GM12878 (cell line): Measurements from ENCODE around the gene MORC1. TPM values are rescaled to one million over a fixed set of nuclear protein-coding genes. Genes with fewer than 3 reads are reported as not detected.

ENCODE experiments used
- ATAC-seq: fragments of 200-7000 bp; cut with Tn5 transposase; 3 replicates; pipeline ENCODE4 v1.9.1; 2020; ENCODE audit warnings: mild to moderate bottlenecking, moderate library complexity
- BruUV-seq: library from RNA; stranded (reverse); fragments of 400-500 nt; replicated peaks from 2 replicates; lab custom pipeline; 2021; lab: Mats Ljungman, UMichigan
- CTCF ChIA-PET: fragments of 300-600 bp; sonication (Branson Sonifier 250); formaldehyde crosslinking; extraction: SDS; loops from one replicate; lab custom pipeline; 2021; ENCODE audit warnings: inconsistent platforms; lab: Yijun Ruan, JAX
- POLR2A ChIA-PET: fragments of 350-600 bp; formaldehyde crosslinking; extraction: SDS; loops from one replicate; lab custom pipeline; 2021; ENCODE audit warnings: inconsistent platforms; lab: Charles Lee
- RAD21 ChIA-PET: fragments of 300-600 bp; sonication (Branson Sonifier 250); formaldehyde crosslinking; loops from one replicate; lab custom pipeline; 2023; ENCODE audit warnings: antibody characterized with exemption; ENCODE audit not compliant: unreplicated experiment; lab: Charles Lee
- SMC1A ChIA-PET: fragments of 300-600 bp; sonication (Branson Sonifier 250); formaldehyde crosslinking; loops from one replicate; lab custom pipeline; 2023; ENCODE audit not compliant: unreplicated experiment, uncharacterized antibody; lab: Charles Lee
- DNase-seq: peaks from one replicate; pipeline ENCODE4 v3.0.0-alpha.2; 2011; ENCODE audit warnings: low read depth, low spot score
- FAIRE-seq: peaks from 3 replicates; lab custom pipeline; 2011; peaks lifted over from hg19 to GRCh38; lab: Jason Lieb, UNC
- H2AFZ ChIP-seq: 2 replicates; pipeline ENCODE4 v1.6.0; 2011; ENCODE audit warnings: low read depth, low read length, control low read depth; ENCODE audit not compliant: control insufficient read depth
- H3K27ac ChIP-seq: 2 replicates; pipeline ENCODE4 v1.5.1; 2011; ENCODE audit warnings: control low read depth; ENCODE audit not compliant: control insufficient read depth, insufficient read depth
- H3K27me3 ChIP-seq, 2 experiments: replicated peaks in 1 of 2; 2 replicates each; pipeline versions ENCODE4 v1.6.0 to v1.6.1; 2011; ENCODE audit warnings: low read length in 1 of 2; ENCODE audit not compliant: control insufficient read depth in 2 of 2, insufficient read depth in 2 of 2
- H3K36me3 ChIP-seq, 2 experiments: 2 replicates each; pipeline ENCODE4 v1.5.1; 2011; ENCODE audit warnings: low read length in 1 of 2; ENCODE audit not compliant: control insufficient read depth in 2 of 2, insufficient read depth in 2 of 2
- H3K4me1 ChIP-seq: 2 replicates; pipeline ENCODE4 v1.6.1; 2011; ENCODE audit warnings: mild to moderate bottlenecking, low read length, moderate library complexity, mixed read lengths; ENCODE audit not compliant: control insufficient read depth, insufficient read depth
- H3K4me2 ChIP-seq: 2 replicates; pipeline ENCODE4 v1.6.0; 2011; ENCODE audit warnings: control low read depth; ENCODE audit not compliant: control insufficient read depth, insufficient read depth
- H3K4me3 ChIP-seq: fragments of 200-600 bp; sonication (generic); 2 replicates; pipeline ENCODE4 v1.5.1; 2016
- H3K79me2 ChIP-seq: 2 replicates; pipeline ENCODE4 v1.6.0; 2011; ENCODE audit warnings: low read length; ENCODE audit not compliant: control insufficient read depth, insufficient read depth
- H3K9ac ChIP-seq: 2 replicates; pipeline ENCODE4 v1.8.0; 2011; ENCODE audit warnings: low read length, control low read depth, mixed read lengths; ENCODE audit not compliant: control insufficient read depth, insufficient read depth
- H3K9me3 ChIP-seq: replicated peaks from 3 replicates; pipeline ENCODE4 v1.5.1; 2011; ENCODE audit warnings: mild to moderate bottlenecking, low read length; ENCODE audit not compliant: control insufficient read depth, insufficient read depth
- H4K20me1 ChIP-seq: 2 replicates; pipeline ENCODE4 v1.6.0; 2011; ENCODE audit not compliant: control insufficient read depth, insufficient read depth
- CTCF ChIP-seq, 3 experiments: IDR thresholded peaks in 2 of 3; conservative IDR thresholded peaks in 1 of 3; 2 replicates each; pipeline ENCODE4 v1.5.1; 2011; ENCODE audit warnings: low read depth in 3 of 3, low read length in 3 of 3, mild to moderate bottlenecking in 3 of 3, control low read depth in 2 of 3, moderate library complexity in 2 of 3, inconsistent platforms in 1 of 3, mixed read lengths in 1 of 3; ENCODE audit not compliant: control insufficient read depth in 2 of 3, insufficient read depth in 1 of 3; ENCODE audit errors: extremely low read depth in 1 of 3
- RAD21 ChIP-seq: IDR thresholded peaks from 2 replicates; pipeline ENCODE4 v1.6.1; 2011; ENCODE audit warnings: mild to moderate bottlenecking, low read depth, low read length, moderate library complexity; ENCODE audit not compliant: insufficient read depth
- RAD51 ChIP-seq: fragments of 450-650 bp; IDR thresholded peaks from 2 replicates; pipeline ENCODE4 v1.6.1; 2016; ENCODE audit warnings: moderate library complexity, mild to moderate bottlenecking, inconsistent platforms
- SMC3 ChIP-seq: IDR thresholded peaks from 2 replicates; pipeline ENCODE4 v1.6.1; 2011; ENCODE audit warnings: low read length, improper control_type of control experiment, borderline replicate concordance
- WGBS: methylation state at CpG from one replicate; pipeline ENCODE4 v1.1.6; 2016; ENCODE audit warnings: low lambda C conversion rate; ENCODE audit not compliant: insufficient replicate concordance, insufficient coverage; ENCODE audit errors: missing lambda C conversion rate; 5-methylcytosine and 5-hydroxymethylcytosine counted together
- in situ Hi-C: fragments of 300-500 bp; cut with MboI; formaldehyde crosslinking; loops from 9 replicates; pipeline ENCODE4 v1.14.3; 2018; ENCODE audit warnings: mixed read lengths
- intact Hi-C: fragments of 100-400 bp; cut with micrococcal nuclease; formaldehyde crosslinking; loops from one replicate; pipeline ENCODE4 v1.14.2; 2022; ENCODE audit not compliant: unreplicated experiment
- polyA plus RNA-seq, 11 experiments: library from polyadenylated mRNA; depleted of rRNA in 4 of 11; unstranded in 6 of 11; stranded (reverse) in 5 of 11; fragments of >200 nt; fragmentation: Nextera tagmentation in 4 of 11; fragmentation: Illumina TruSeq in 1 of 11; extraction: Ambion mirVana in 4 of 11; extraction: Trizol in 1 of 11; gene quantifications; 1 replicate in 1 of 11; 2 replicates in 10 of 11; pipeline versions ENCODE4 v1.2.1 to v1.2.3, GENCODE V29; 2011 to 2016; ENCODE audit warnings: inconsistent platforms in 2 of 11, missing spikeins in 2 of 11, low read depth in 1 of 11
- total RNA-seq, 4 experiments: library from RNA; depleted of rRNA in 3 of 4; stranded (reverse); fragments of >200 nt in 3 of 4; fragmentation: Illumina TruSeq in 1 of 4; extraction: Trizol in 1 of 4; gene quantifications; 2 replicates each; pipeline versions ENCODE4 v1.2.1 to v1.2.3, GENCODE V29; 2013 to 2021

Gene MORC1
- total and polyA plus RNA-seq, 10 of the 15 experiments (the other 5 are each of a cell fraction or from before 2014, with no cell fraction given), result 0.18 TPM; not detected in 9

GRCh38 chr3:109023656-109024254 is 94.2 kb downstream of the MORC1 start:
- SMC1A ChIA-PET, result interaction anchor here (0.5 to 6.5 kb wide), 37 partner anchors 8 to 710 kb away, joined by 3 to 127 read pairs (median 4); partner anchors contain the start of gene GUCA1C
- peak; percentile 91 for ATAC-seq
- Histone ChIP-seq H3K27me3 (no peaks in the 10 kb centered on the region), H3K4me2 (no peak overlapping the region), H3K9ac (no peak overlapping the region), H3K4me3 (no peak overlapping the region), H4K20me1 (no peaks in the 10 kb centered on the region), H3K79me2 (no peaks in the 10 kb centered on the region), H3K36me3 (no peaks in the 10 kb centered on the region), H3K27ac (no peak overlapping the region), H2AFZ (no peak overlapping the region), H3K9me3 (no peaks in the 10 kb centered on the region), H3K4me1 (no peaks in the 10 kb centered on the region)
- POLR2A ChIA-PET, result interaction anchor here (2.4 kb wide), 1 partner anchor 59 kb away, joined by 6 read pairs; no protein-coding TSS in a partner anchor
- RAD21 ChIA-PET, result interaction anchor here (0.6 to 4.7 kb wide), 24 partner anchors 10 to 1291 kb away, joined by 3 to 97 read pairs (median 5); no protein-coding TSS in a partner anchor
- peak; percentile 19 for DNase-seq
- WGBS, result 20% methylated on average over 3 of the region's 3 CpGs
- CTCF ChIA-PET, result interaction anchor here (0.6 to 7.0 kb wide), 49 partner anchors 8 to 526 kb away, joined by 3 to 224 read pairs (median 4); partner anchors contain the start of gene TRAT1
- TF ChIP-seq RAD21 (peak; percentile 79), RAD51 (no peak), CTCF (IDR thresholded peaks at IDR 0.05 in 2 of 3, conservative IDR thresholded peaks at IDR 0.05 in 1 of 3; ENCODE audit: control insufficient read depth in 2 of 3, extremely low read depth in 1 of 3, insufficient read depth in 1 of 3, low read depth in 3 of 3, low read length in 3 of 3) (peak; percentile 59 to 75 (median 68)), SMC3 (peak; percentile 89)
- in situ Hi-C loops (loop anchor here (5.0 kb wide), 1 partner anchor 59 kb away; no protein-coding TSS in a partner anchor), intact Hi-C loops (loop anchor here (1.0 to 10.0 kb wide), 3 partner anchors 59 to 539 kb away; no protein-coding TSS in a partner anchor)
- FAIRE-seq, result peak; percentile 93
- no TSS peak for BruUV-seq
